Glutamatergic neuron (in vitro differentiated cells): ENCODE results near the gene PLAAT2. TPM values are rescaled to one million over a fixed set of nuclear protein-coding genes. Genes with fewer than 3 reads are reported as not detected.

Experiments used
- DNase-seq: peaks from one replicate; pipeline ENCODE4 v3.0.0; 2022
- H3K27ac Mint-ChIP-seq: one replicate; pipeline ENCODE4 v1.8.0; 2020; ENCODE audit warnings: mild to moderate bottlenecking, mixed read lengths, inconsistent platforms; ENCODE audit not compliant: unreplicated experiment
- H3K27me3 Mint-ChIP-seq: one replicate; pipeline ENCODE4 v1.8.0; 2020; ENCODE audit warnings: mild to moderate bottlenecking, moderate library complexity, mixed read lengths, inconsistent platforms; ENCODE audit not compliant: unreplicated experiment
- H3K36me3 Mint-ChIP-seq: one replicate; pipeline ENCODE4 v1.8.0; 2020; ENCODE audit warnings: mild to moderate bottlenecking, mixed read lengths, inconsistent platforms; ENCODE audit not compliant: unreplicated experiment
- H3K4me1 Mint-ChIP-seq: one replicate; pipeline ENCODE4 v1.8.0; 2020; ENCODE audit warnings: mild to moderate bottlenecking, low read depth, mixed read lengths, inconsistent platforms; ENCODE audit not compliant: unreplicated experiment
- H3K4me3 Mint-ChIP-seq: one replicate; pipeline ENCODE4 v1.8.0; 2020; ENCODE audit warnings: mild to moderate bottlenecking, mixed read lengths, inconsistent platforms; ENCODE audit not compliant: unreplicated experiment
- H3K9me3 Mint-ChIP-seq: one replicate; pipeline ENCODE4 v1.8.0; 2020; ENCODE audit warnings: mild to moderate bottlenecking, moderate library complexity, mixed read lengths, inconsistent platforms; ENCODE audit not compliant: unreplicated experiment
- CTCF ChIP-seq: fragments of 200-600 bp; sonication (generic); IDR thresholded peaks from one replicate; pipeline ENCODE4 v1.5.0; 2021; ENCODE audit not compliant: partially characterized antibody, unreplicated experiment
- total RNA-seq: library from RNA; stranded (reverse); fragmentation: NEBNext Ultra II Directional; extraction: Animal tissue kit (Norgen Biotek cat#: 25700); gene quantifications from one replicate; pipeline ENCODE4 v1.2.1, GENCODE V29; 2021; ENCODE audit not compliant: unreplicated experiment

PLAAT2 gene
- total RNA-seq, 1 donor from 2014 or later, result not detected

- no peak for DNase-seq
- TF ChIP-seq CTCF, result no peak
- H3K9me3 Mint-ChIP-seq, result no peaks in the 10 kb centered on the region
- no peaks in the 10 kb centered on the region for H3K36me3 Mint-ChIP-seq
- H3K4me3 Mint-ChIP-seq, result peak within 1 kb of the TSS; percentile 12
- H3K27me3 Mint-ChIP-seq, result peaks cover 6% of the 10 kb centered on the region
- peak within 1 kb of the TSS; percentile 14 for H3K27ac Mint-ChIP-seq
- H3K4me1 Mint-ChIP-seq, result peaks cover 24% of the 10 kb centered on the region
Observed at GRCh38 chr11:63536669-63537292, 26.4 kb downstream of the PLAAT2 start, which contains the start of gene PLAAT4. Gene PLAAT4, plus strand, starts transcription at chr11:63536808. Its CDS starts 61 bp downstream, at chr11:63536869.

GRCh38 chr11:63535734-63536133 is 27.4 kb downstream of the PLAAT2 start:
- no peaks in the 10 kb centered on the region for H3K36me3 Mint-ChIP-seq
- H3K27ac Mint-ChIP-seq, result no peak overlapping the region
- no peak for DNase-seq
- no peak for TF ChIP-seq CTCF
- H3K27me3 Mint-ChIP-seq, result peaks cover 6% of the 10 kb centered on the region
- no peak overlapping the region for H3K4me3 Mint-ChIP-seq
- H3K4me1 Mint-ChIP-seq, result peaks cover 29% of the 10 kb centered on the region
- no peaks in the 10 kb centered on the region for H3K9me3 Mint-ChIP-seq

GRCh38 chr11:63534895-63535461 is 28.2 kb downstream of the PLAAT2 start:
- H3K4me3 Mint-ChIP-seq, result no peak overlapping the region
- H3K9me3 Mint-ChIP-seq, result peaks cover 1% of the 10 kb centered on the region
- TF ChIP-seq CTCF, result no peak
- no peaks in the 10 kb centered on the region for H3K36me3 Mint-ChIP-seq
- H3K27me3 Mint-ChIP-seq, result peaks cover 6% of the 10 kb centered on the region
- no peak overlapping the region for H3K27ac Mint-ChIP-seq
- DNase-seq, result no peak
- H3K4me1 Mint-ChIP-seq, result peaks cover 32% of the 10 kb centered on the region

GRCh38 chr11:63534076-63534475 is 29.1 kb downstream of the PLAAT2 start:
- no peak for TF ChIP-seq CTCF
- Mint-ChIP-seq H3K4me3 (no peak overlapping the region), H3K9me3 (peaks cover 1% of the 10 kb centered on the region), H3K36me3 (no peaks in the 10 kb centered on the region), H3K4me1 (peaks cover 41% of the 10 kb centered on the region), H3K27ac (no peak overlapping the region), H3K27me3 (peaks cover 5% of the 10 kb centered on the region)
- no peak for DNase-seq

- Mint-ChIP-seq H3K27me3 (peaks cover 1% of the 10 kb centered on the region), H3K4me1 (peaks cover 41% of the 10 kb centered on the region), H3K4me3 (no peak overlapping the region), H3K9me3 (peaks cover 1% of the 10 kb centered on the region), H3K36me3 (no peaks in the 10 kb centered on the region), H3K27ac (no peak overlapping the region)
- no peak for DNase-seq
- TF ChIP-seq CTCF, result no peak
Observed at GRCh38 chr11:63532799-63533475, 30.2 kb downstream of the PLAAT2 start.
